Ovary (tissue), 3 donors: ENCODE data around the gene RARRES1.

Experiments used
- CTCF ChIP-seq, 3 donors: fragments of 450-650 bp in 2 of 3; fragments of 200-600 bp in 1 of 3; IDR thresholded peaks; one replicate each; pipeline versions ENCODE4 v1.5.1 to v1.8.0; 2016 to 2022; ENCODE audit warnings: antibody characterized with exemption in 3 of 3, mild to moderate bottlenecking in 1 of 3
- EP300 ChIP-seq: sonication (generic); formaldehyde crosslinking; IDR thresholded peaks from one replicate; pipeline ENCODE4 v1.6.1; 2017; ENCODE audit warnings: antibody characterized with exemption
- POLR2A ChIP-seq: fragments of 450-650 bp; IDR thresholded peaks from one replicate; pipeline ENCODE4 v1.6.1; 2017; ENCODE audit warnings: antibody characterized with exemption, mild to moderate bottlenecking, moderate library complexity
- donor health status: DM: no; HTN: no; CAD: no.

GRCh38 chr3:158737410-158737809 is 5.2 kb upstream of the RARRES1 start:
- TF ChIP-seq CTCF (IDR thresholded peaks at IDR 0.05) (no peak), POLR2A (no peak), EP300 (no peak)
